ENCODE data around the gene CENPP. TPM values are rescaled to one million over a fixed set of nuclear protein-coding genes. Genes with fewer than 3 reads are reported as not detected.
"Not testable (repeated sequence)": the region's sequence is repeated elsewhere in the genome, so short reads cannot be mapped to it uniquely, and the experiment has no call there.

The CENPP gene
- total RNA-seq, 1 donor = 2.2 TPM

DNA sequence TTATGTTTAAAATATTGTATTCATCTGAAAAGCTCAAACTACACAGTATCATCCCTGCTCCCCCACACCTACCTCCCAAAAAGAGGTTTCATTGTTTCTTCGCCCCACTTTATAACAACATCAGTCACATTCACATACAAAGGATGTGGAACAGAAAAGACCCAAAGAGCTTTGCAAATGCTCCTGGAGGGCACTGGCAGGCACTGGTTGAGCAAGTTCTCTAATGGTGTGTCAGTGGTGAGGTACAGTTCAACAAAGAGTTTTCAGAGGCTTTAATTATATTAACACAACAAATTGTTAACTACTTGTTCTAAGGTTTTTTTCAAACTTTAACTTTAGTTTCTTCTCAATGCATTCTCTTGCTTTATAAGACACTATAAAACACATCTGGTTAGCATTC is 264.2 kb downstream of the CENPP start:
- TF ChIP-seq, protein P1, sequence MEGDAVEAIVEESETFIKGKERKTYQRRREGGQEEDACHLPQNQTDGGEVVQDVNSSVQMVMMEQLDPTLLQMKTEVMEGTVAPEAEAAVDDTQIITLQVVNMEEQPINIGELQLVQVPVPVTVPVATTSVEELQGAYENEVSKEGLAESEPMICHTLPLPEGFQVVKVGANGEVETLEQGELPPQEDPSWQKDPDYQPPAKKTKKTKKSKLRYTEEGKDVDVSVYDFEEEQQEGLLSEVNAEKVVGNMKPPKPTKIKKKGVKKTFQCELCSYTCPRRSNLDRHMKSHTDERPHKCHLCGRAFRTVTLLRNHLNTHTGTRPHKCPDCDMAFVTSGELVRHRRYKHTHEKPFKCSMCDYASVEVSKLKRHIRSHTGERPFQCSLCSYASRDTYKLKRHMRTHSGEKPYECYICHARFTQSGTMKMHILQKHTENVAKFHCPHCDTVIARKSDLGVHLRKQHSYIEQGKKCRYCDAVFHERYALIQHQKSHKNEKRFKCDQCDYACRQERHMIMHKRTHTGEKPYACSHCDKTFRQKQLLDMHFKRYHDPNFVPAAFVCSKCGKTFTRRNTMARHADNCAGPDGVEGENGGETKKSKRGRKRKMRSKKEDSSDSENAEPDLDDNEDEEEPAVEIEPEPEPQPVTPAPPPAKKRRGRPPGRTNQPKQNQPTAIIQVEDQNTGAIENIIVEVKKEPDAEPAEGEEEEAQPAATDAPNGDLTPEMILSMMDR (IDR thresholded peaks at IDR 0.05; ENCODE audit: insufficient read depth, low read depth, low read length) = no peak
- no peak for DNase-seq (ENCODE audit: low read depth)
- no peak overlapping the region for H3K4me3 ChIP-seq (ENCODE audit: low read depth, low read length)

DNA sequence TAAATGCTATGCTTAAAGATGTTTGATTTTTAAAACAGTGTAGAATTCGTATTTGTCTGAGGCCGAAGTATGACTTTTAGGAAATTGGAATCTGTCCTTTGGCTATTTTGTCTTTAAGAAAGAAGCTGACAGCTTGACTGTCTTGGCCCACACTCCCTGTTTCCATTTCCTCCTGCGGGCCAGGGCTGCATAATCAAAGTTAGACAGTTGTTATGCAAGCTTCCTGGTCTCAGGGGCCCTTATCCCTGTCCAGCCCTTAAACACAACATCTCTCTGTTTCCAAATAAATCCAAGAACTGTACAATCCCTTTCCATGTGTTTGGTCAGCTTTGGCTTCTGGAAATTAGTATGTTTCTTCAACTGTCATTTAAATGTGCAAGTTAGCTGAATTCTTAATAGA is 264.6 kb downstream of the CENPP start:
- TF ChIP-seq, protein P1 (IDR thresholded peaks at IDR 0.05; ENCODE audit: insufficient read depth, low read depth, low read length) = no peak
- peak; percentile 86 for DNase-seq (ENCODE audit: low read depth)

DNA sequence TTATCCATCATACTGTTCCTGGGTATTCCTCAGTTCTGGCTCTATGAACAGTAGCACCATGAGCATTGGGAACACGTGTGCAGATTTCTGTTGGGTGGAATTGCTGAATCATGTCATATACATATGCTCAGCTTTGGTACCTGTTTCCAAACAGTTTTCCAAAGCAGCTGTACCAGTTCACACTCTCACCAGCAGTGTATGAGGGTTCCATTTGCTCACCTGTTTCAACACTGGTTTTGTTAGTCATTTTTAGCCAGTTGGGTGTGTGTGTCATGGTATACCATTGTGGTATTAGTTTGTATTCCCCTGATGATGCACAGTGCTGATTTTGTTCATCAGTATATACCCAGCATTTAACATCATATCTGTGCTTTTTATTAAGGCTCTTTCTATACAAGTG is 266.8 kb downstream of the CENPP start:
- TF ChIP-seq, protein P1 (IDR thresholded peaks at IDR 0.05; ENCODE audit: insufficient read depth, low read depth, low read length) = no peak
- DNase-seq (ENCODE audit: low read depth) = no peak
- no peak overlapping the region for H3K4me3 ChIP-seq (ENCODE audit: low read depth, low read length)

More for the DNA sequence above, 264.6 kb downstream of the CENPP start:
- no peak overlapping the region for H3K4me3 ChIP-seq (ENCODE audit: low read depth, low read length)

DNA sequence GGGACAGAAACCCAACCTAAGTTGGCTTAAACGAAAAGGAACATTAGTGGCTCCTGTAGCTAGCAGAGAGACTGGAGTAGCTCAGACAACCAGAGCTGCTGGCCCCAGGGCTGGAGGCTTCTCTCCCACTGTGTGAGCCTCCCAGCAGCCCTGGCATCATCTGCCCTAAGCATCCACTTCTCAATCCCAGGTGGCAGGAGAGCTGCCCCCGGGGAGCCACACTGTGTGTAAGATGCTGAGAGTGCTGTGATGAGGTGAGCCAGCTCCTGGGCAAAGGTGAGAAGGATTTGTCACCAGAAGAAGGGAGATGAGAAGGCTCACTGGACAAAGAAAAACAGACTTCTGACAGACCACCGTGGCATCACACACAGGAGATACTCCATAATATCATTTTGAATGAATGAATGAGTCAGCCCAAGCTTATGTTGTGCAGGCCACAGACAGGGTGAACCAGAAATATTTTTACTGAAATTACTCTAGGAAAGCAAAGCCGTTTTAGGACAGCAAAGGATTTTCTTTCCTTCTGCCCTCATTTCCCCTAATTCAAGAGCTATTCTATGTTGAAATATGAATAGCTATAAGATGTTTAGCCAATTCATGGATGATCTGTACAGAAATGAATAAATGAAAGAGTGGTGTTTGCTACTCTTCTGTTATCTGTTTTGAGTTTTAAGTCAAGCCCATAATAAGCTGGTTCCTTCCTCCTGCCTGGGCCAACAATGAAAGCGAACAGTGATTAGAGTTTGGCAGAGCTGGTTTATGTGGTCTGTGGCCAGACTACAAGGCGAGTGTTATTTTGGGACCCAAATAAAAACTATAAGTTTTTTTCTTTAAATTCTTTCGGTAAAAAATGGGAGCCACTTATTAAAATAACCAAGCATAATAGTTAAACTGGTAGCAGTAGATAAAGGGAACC is 267.5 kb downstream of the CENPP start:
- H3K4me3 ChIP-seq (ENCODE audit: low read depth, low read length) = no peak overlapping the region
- DNase-seq (ENCODE audit: low read depth) = no peak
- TF ChIP-seq, protein P1 (IDR thresholded peaks at IDR 0.05; ENCODE audit: insufficient read depth, low read depth, low read length) = no peak

DNA sequence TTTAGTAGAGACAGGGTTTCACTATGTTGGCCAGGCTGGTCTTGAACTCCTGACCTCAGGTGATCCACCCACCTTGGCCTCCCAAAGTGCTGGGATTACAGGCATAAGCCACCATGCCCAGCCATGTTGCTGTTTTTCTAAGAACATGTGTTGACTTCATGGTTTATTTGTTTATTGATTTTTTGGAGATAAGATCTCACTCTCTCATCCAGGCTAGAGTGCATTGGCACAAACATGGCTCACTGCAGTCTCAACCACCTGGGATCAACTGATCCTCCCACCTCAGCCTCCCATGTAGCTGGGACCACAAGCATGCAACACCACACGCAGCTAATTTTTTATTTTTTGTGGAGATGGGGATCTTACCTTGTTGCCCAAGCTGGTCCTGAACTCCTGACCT is 269.3 kb downstream of the CENPP start:
- DNase-seq (ENCODE audit: low read depth); H3K4me3 ChIP-seq (ENCODE audit: low read depth, low read length): not testable (repeated sequence)

DNA sequence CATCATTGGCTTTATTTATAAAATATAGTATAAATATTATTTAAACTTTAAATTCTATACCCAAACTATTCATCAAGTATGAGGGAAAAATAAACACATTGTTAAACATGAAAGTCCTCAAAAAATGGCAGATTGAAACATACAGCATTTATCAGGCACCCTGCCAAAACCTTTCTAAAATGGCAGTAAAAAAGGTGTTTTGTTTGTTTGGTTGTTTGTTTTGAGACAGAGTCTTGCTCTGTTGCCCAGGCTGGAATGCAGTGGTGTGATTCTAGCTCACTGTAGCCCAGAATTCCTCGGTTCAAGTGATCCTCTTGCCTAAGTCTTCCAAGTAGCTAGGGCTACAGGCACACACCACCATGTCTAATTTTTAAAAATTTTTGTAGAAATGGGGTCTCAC is 270.2 kb downstream of the CENPP start:
- no peak for DNase-seq (ENCODE audit: low read depth)
- TF ChIP-seq, protein P1 (IDR thresholded peaks at IDR 0.05; ENCODE audit: insufficient read depth, low read depth, low read length) = no peak
- H3K4me3 ChIP-seq (ENCODE audit: low read depth, low read length) = no peak overlapping the region

DNA sequence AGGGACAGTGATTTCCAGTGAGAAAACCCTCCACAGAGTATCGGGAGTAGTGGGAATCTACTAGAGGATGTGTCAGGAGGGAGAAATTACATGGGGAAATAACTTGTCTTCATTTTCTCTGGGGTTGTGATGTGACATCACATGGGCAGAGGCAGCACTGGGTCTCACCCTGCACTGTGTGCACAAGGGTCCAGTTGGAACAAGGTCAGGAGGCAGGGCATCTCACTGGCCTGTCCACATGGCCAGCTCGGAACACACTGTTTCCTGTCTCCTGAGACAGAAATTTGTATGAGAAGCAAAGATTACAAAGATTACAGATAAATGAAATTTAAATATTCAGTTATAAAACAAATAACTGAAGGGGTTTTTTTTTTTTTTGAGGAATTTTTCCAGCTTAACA is 272.6 kb downstream of the CENPP start:
- no peak overlapping the region for H3K4me3 ChIP-seq (ENCODE audit: low read depth, low read length)
- TF ChIP-seq, protein P1 (IDR thresholded peaks at IDR 0.05; ENCODE audit: insufficient read depth, low read depth, low read length) = no peak
- no peak for DNase-seq (ENCODE audit: low read depth)

Measured in fibroblast of villous mesenchyme (primary cell).